LNCAP (cell line): ENCODE data around the gene SLA2.

Source experiments
- CTCF ChIP-seq: fragments of 450-650 bp; IDR thresholded peaks from 2 replicates; pipeline ENCODE4 v1.5.1; 2017; ENCODE audit warnings: mild to moderate bottlenecking

Gene SLA2

GRCh38 chr20:36655004-36655403 is 9.0 kb upstream of the SLA2 start:
- no peak for TF ChIP-seq CTCF

- TF ChIP-seq CTCF = no peak
Measured at GRCh38 chr20:36654506-36654905, 8.5 kb upstream of the SLA2 start.

- TF ChIP-seq CTCF = no peak
Measured at GRCh38 chr20:36653456-36653855, 7.5 kb upstream of the SLA2 start.

GRCh38 chr20:36647196-36648121 is 1.5 kb upstream of the SLA2 start:
- TF ChIP-seq CTCF = no peak

- no peak for TF ChIP-seq CTCF
Measured at GRCh38 chr20:36646678-36647077, 682 bp upstream of the SLA2 start.

- no peak for TF ChIP-seq CTCF
Measured at GRCh38 chr20:36645353-36645752, 643 bp downstream of the SLA2 start.

- no peak for TF ChIP-seq CTCF
Measured at GRCh38 chr20:36644706-36645095, 1.3 kb downstream of the SLA2 start.
